Tibial nerve (tissue), 4 donors: ENCODE measurements around the gene CCS. TPM values are rescaled to one million over a fixed set of nuclear protein-coding genes. Genes with fewer than 3 reads are reported as not detected.
"Not testable (repeated sequence)": the region's sequence is repeated elsewhere in the genome, so short reads cannot be mapped to it uniquely, and the experiment has no call there.

Source experiments
- DNase-seq, 2 donors: peaks; one replicate each; pipeline ENCODE4 v3.0.0-alpha.2; 2019; ENCODE audit warnings: low spot score in 2 of 2
- H3K27ac ChIP-seq, 4 donors: fragments of 200-600 bp; sonication (generic) in 3 of 4; one replicate each; pipeline ENCODE4 v1.5.1; 2017 to 2019; ENCODE audit warnings: mild to moderate bottlenecking in 1 of 4
- H3K27me3 ChIP-seq, 2 donors: fragments of 200-600 bp; sonication (generic) in 1 of 2; one replicate each; pipeline versions ENCODE4 v1.5.1 to v1.6.0; 2017 to 2019
- H3K36me3 ChIP-seq, 3 donors: fragments of 200-600 bp; sonication (generic); one replicate each; pipeline ENCODE4 v1.5.1; 2018 to 2019
- H3K4me1 ChIP-seq, 4 donors: fragments of 200-600 bp; sonication (generic) in 3 of 4; one replicate each; pipeline ENCODE4 v1.5.1; 2017 to 2019
- H3K4me3 ChIP-seq, 4 donors: fragments of 200-600 bp; sonication (generic) in 3 of 4; one replicate each; pipeline ENCODE4 v1.5.1; 2017 to 2019; ENCODE audit warnings: mild to moderate bottlenecking in 1 of 4, moderate library complexity in 1 of 4
- H3K9me3 ChIP-seq, 4 donors: fragments of 200-600 bp; sonication (generic) in 3 of 4; one replicate each; pipeline ENCODE4 v1.5.1; 2017 to 2019
- CTCF ChIP-seq, 5 experiments: fragments of 200-600 bp in 3 of 5; fragments of 450-650 bp in 2 of 5; sonication (generic) in 3 of 5; IDR thresholded peaks; one replicate each; pipeline ENCODE4 v1.5.1; 2016 to 2019; ENCODE audit warnings: antibody characterized with exemption in 5 of 5, mild to moderate bottlenecking in 3 of 5, moderate library complexity in 2 of 5
- EP300 ChIP-seq, 2 donors: sonication (generic); formaldehyde crosslinking; IDR thresholded peaks; one replicate each; pipeline ENCODE4 v1.6.1; 2017; ENCODE audit warnings: antibody characterized with exemption in 2 of 2, mild to moderate bottlenecking in 1 of 2
- POLR2A ChIP-seq, 2 donors: fragments of 450-650 bp; IDR thresholded peaks; one replicate each; pipeline ENCODE4 v1.6.1; 2017; ENCODE audit warnings: antibody characterized with exemption in 2 of 2, mild to moderate bottlenecking in 2 of 2, moderate library complexity in 2 of 2
- WGBS, 2 donors: methylation state at CpG; one replicate each; pipeline ENCODE4 v1.1.5; 2018; 5-methylcytosine and 5-hydroxymethylcytosine counted together
- total RNA-seq, 4 donors: library from RNA; depleted of rRNA; stranded (reverse); fragments of >200 nt; gene quantifications; one replicate each; pipeline ENCODE4 v1.1.0, GENCODE V29; 2016

Gene CCS
- total RNA-seq, 4 donors from 2014 or later = 33.4 to 54.0 (median 48.6) TPM

GRCh38 chr11:66586136-66586535 is 6.8 kb upstream of the CCS start:
- no peaks in the 10 kb centered on the region for H3K36me3 ChIP-seq
- peaks cover 0 to 2% (median 0%) of the 10 kb centered on the region in 4 donors for H3K4me1 ChIP-seq
- WGBS, 2 donors = 43 to 51% methylated on average over 2 of the region's 2 CpGs
- no peak for DNase-seq
- no peak overlapping the region for H3K4me3 ChIP-seq
- TF ChIP-seq CTCF (IDR thresholded peaks at IDR 0.05) = no peak
- no peak for TF ChIP-seq EP300 (IDR thresholded peaks at IDR 0.05)
- no peak for TF ChIP-seq POLR2A (IDR thresholded peaks at IDR 0.05)
- no peaks in the 10 kb centered on the region for H3K27me3 ChIP-seq
- H3K27ac ChIP-seq = no peak overlapping the region
- H3K9me3 ChIP-seq = peaks cover 0 to 8% (median 0%) of the 10 kb centered on the region in 4 donors

GRCh38 chr11:66589315-66589714 is 3.7 kb upstream of the CCS start:
- not testable (repeated sequence) for H3K4me3 ChIP-seq, H3K9me3 ChIP-seq, H3K27me3 ChIP-seq, H3K27ac ChIP-seq, DNase-seq, H3K36me3 ChIP-seq
- peaks cover 0 to 17% (median 16%) of the 10 kb centered on the region in 4 donors for H3K4me1 ChIP-seq
- WGBS, 2 donors = 53 to 78% methylated on average over 2 of the region's 2 CpGs

- 97 to 98% methylated on average over 7 of the region's 7 CpGs for WGBS, 2 donors
- no peaks in the 10 kb centered on the region for H3K27me3 ChIP-seq
- H3K4me1 ChIP-seq = peaks cover 0 to 25% (median 21%) of the 10 kb centered on the region in 4 donors
- no peak overlapping the region for H3K27ac ChIP-seq
- H3K4me3 ChIP-seq = no peak overlapping the region
- H3K9me3 ChIP-seq = no peaks in the 10 kb centered on the region
- TF ChIP-seq POLR2A (IDR thresholded peaks at IDR 0.05) (no peak), EP300 (IDR thresholded peaks at IDR 0.05) (no peak), CTCF (IDR thresholded peaks at IDR 0.05) (no peak)
- no peak for DNase-seq
- H3K36me3 ChIP-seq = no peaks in the 10 kb centered on the region
Measured at GRCh38 chr11:66589996-66590675, 2.8 kb upstream of the CCS start.

GRCh38 chr11:66591175-66591574 is 1.8 kb upstream of the CCS start:
- 86 to 88% methylated on average over 2 of the region's 2 CpGs for WGBS, 2 donors
- Histone ChIP-seq H3K4me3 (no peak overlapping the region), H3K9me3 (no peaks in the 10 kb centered on the region), H3K27me3 (no peaks in the 10 kb centered on the region), H3K36me3 (no peaks in the 10 kb centered on the region), H3K4me1 (peaks cover 0 to 34% (median 26%) of the 10 kb centered on the region in 4 donors), H3K27ac (no peak overlapping the region)
- no peak for TF ChIP-seq EP300 (IDR thresholded peaks at IDR 0.05)
- TF ChIP-seq POLR2A (IDR thresholded peaks at IDR 0.05) = no peak
- no peak for TF ChIP-seq CTCF (IDR thresholded peaks at IDR 0.05)
- no peak for DNase-seq

GRCh38 chr11:66593303-66593635 is 284 bp downstream of the CCS start:
- whole genome bisulfite sequencing, 2 donors = 7% methylated on average over 12 of the region's 12 CpGs
- Histone ChIP-seq H3K4me3 (peak overlapping the region; percentile 37 to 74 (median 66)), H3K9me3 (no peaks in the 10 kb centered on the region), H3K36me3 (no peaks in the 10 kb centered on the region), H3K27ac (peak overlapping the region; percentile 33 to 89 (median 86)), H3K4me1 (peaks cover 0 to 38% (median 26%) of the 10 kb centered on the region in 4 donors), H3K27me3 (no peaks in the 10 kb centered on the region)
- no peak for TF ChIP-seq CTCF (IDR thresholded peaks at IDR 0.05)
- no peak for DNase-seq
